Measurements from ENCODE around the gene WIPF1. TPM values are rescaled to one million over a fixed set of nuclear protein-coding genes. Genes with fewer than 3 reads are reported as not detected.
A peak's percentile ranks its signal among the peaks of the same experiment; 100 is the strongest.

The WIPF1 gene
- polyA plus RNA-seq, 1 of the 3 experiments (the other 2 are of a cell fraction): 56.7 TPM

DNA sequence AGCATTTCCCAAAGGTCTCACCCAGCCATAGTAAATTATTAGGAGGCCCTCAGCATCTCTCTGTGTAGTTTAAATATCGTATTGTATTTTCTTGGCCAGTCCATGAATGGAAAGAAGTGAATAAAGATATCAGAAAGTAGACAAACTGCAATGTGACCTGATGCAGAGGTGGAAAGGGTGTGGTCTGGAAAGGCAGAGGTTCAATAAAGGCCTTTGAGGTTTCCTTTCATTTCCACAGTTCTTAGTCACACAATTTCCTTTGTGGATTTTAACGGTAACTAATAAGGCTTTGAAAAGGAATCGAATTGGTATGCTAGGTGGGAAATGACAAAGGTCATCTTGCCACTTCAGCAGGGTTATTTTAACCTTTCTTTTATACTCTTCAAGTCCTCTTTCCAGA, 20.1 kb upstream of the WIPF1 start:
- Histone ChIP-seq H3F3A (replicated peaks; ENCODE audit: insufficient read depth) (peaks cover 25% of the 10 kb centered on the region), H3K4me3 (ENCODE audit: low read depth in 2 of 2, low read length in 1 of 2) (no peak overlapping the region), H3K9me2 (no peaks in the 10 kb centered on the region), H4K20me1 (ENCODE audit: insufficient read depth) (no peaks in the 10 kb centered on the region; the same call in 1 of the 2 replicates), H3K27me3 (ENCODE audit: insufficient read depth) (no peaks in the 10 kb centered on the region), H3K36me3 (replicated peaks in 1 of 2; ENCODE audit: control insufficient read depth in 1 of 2, insufficient read depth in 2 of 2, low read length in 1 of 2) (peaks cover 15 to 16% of the 10 kb centered on the region in 2 experiments), H3K79me2 (ENCODE audit: insufficient read depth) (peaks cover 28% of the 10 kb centered on the region), H2AFZ (ENCODE audit: low read depth) (no peak overlapping the region), H3K4me1 (ENCODE audit: control insufficient read depth in 1 of 2, insufficient read depth in 2 of 2, low read depth in 1 of 2, low read length in 1 of 2) (peaks cover 14 to 17% of the 10 kb centered on the region in 2 experiments; a peak in 3 of 4 replicates), H3K9me3 (no peaks in the 10 kb centered on the region), H3K27ac (ENCODE audit: low read depth in 2 of 2, low read length in 1 of 2) (no peak overlapping the region; a peak in 1 of 4 replicates), H3K9ac (no peak overlapping the region), H3K4me2 (no peak overlapping the region)
- POLR2A ChIA-PET: no interaction called here
- CTCF ChIA-PET: interaction anchor here (1.2 to 1.7 kb wide), 2 partner anchors 17 to 71 kb away, joined by 3 to 6 read pairs; no protein-coding TSS in a partner anchor
- TF ChIP-seq NRF1 (IDR thresholded peaks at IDR 0.05; ENCODE audit: low read depth, low read length) (no peak), FOXJ3 (CRISPR knock-in tag; IDR thresholded peaks at IDR 0.05) (no peak), RCOR1 (IDR thresholded peaks at IDR 0.05; ENCODE audit: low read length) (no peak), TAF1 (IDR thresholded peaks at IDR 0.05; ENCODE audit: borderline replicate concordance, low read depth, low read length) (no peak), YY1 (IDR thresholded peaks at IDR 0.05; ENCODE audit: low read depth) (no peak)
- TF ChIP-seq, protein P1, sequence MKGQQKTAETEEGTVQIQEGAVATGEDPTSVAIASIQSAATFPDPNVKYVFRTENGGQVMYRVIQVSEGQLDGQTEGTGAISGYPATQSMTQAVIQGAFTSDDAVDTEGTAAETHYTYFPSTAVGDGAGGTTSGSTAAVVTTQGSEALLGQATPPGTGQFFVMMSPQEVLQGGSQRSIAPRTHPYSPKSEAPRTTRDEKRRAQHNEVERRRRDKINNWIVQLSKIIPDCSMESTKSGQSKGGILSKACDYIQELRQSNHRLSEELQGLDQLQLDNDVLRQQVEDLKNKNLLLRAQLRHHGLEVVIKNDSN (IDR thresholded peaks at IDR 0.05; ENCODE audit: borderline replicate concordance, low read depth): no peak
- 96% methylated on average over 3 of the region's 3 CpGs for WGBS (ENCODE audit: low lambda C conversion rate)
- DNase-seq: no peak

DNA sequence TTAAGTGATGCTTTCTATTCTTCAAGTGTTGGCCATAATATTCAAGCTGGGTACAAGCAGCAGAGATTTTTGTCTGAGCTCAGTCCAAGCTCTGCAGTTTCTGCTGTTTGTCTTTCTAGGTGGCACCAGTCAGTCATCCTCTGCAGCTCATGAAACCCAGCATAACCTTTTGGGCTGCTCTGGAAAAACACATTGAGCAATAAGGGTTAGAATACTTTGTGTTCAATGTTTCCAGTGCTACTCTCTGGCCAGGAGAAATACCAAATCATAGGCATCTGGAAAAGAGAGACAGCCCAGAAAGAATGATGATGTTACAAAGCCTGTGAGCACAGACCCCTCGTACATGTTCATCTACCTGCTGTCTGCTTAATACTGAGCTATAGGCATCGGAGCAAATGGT, 19.5 kb upstream of the WIPF1 start:
- no peak overlapping the region for H3K4me2 ChIP-seq
- no peak overlapping the region for H3K4me3 ChIP-seq (ENCODE audit: low read depth in 2 of 2, low read length in 1 of 2)
- H2AFZ ChIP-seq (ENCODE audit: low read depth): no peak overlapping the region
- H3K9ac ChIP-seq: no peak overlapping the region
- TF ChIP-seq RXRA (IDR thresholded peaks at IDR 0.05; ENCODE audit: borderline replicate concordance, low read depth): no peak
- no peak for TF ChIP-seq GATA2 (CRISPR knock-in tag; IDR thresholded peaks at IDR 0.05)
- no peak for TF ChIP-seq FOXM1 (IDR thresholded peaks at IDR 0.05; ENCODE audit: low read depth)
- TF ChIP-seq, protein P2, sequence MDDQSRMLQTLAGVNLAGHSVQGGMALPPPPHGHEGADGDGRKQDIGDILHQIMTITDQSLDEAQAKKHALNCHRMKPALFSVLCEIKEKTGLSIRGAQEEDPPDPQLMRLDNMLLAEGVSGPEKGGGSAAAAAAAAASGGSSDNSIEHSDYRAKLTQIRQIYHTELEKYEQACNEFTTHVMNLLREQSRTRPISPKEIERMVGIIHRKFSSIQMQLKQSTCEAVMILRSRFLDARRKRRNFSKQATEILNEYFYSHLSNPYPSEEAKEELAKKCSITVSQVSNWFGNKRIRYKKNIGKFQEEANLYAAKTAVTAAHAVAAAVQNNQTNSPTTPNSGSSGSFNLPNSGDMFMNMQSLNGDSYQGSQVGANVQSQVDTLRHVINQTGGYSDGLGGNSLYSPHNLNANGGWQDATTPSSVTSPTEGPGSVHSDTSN (IDR thresholded peaks at IDR 0.05): no peak
- no peak for TF ChIP-seq NFIC (IDR thresholded peaks at IDR 0.05; ENCODE audit: borderline replicate concordance)
- POLR2A ChIA-PET: no interaction called here
- DNase-seq: no peak
- CTCF ChIA-PET: interaction anchor here (0.9 to 2.1 kb wide), 2 partner anchors 14 to 46 kb away, joined by 3 to 4 read pairs; no protein-coding TSS in a partner anchor
- no peaks in the 10 kb centered on the region for H3K9me3 ChIP-seq
- H3F3A ChIP-seq (replicated peaks; ENCODE audit: insufficient read depth): peaks cover 25% of the 10 kb centered on the region
- H3K79me2 ChIP-seq (ENCODE audit: insufficient read depth): peaks cover 31% of the 10 kb centered on the region
- 88% methylated on average over 2 of the region's 2 CpGs for WGBS (ENCODE audit: low lambda C conversion rate)
- H3K27me3 ChIP-seq (ENCODE audit: insufficient read depth): no peaks in the 10 kb centered on the region
- H3K27ac ChIP-seq (ENCODE audit: low read depth in 2 of 2, low read length in 1 of 2): peak overlapping the region in 1 of 2 experiments; percentile 77; a peak in 3 of 4 replicates
- peaks cover 14 to 15% of the 10 kb centered on the region in 2 experiments; a peak in 3 of 4 replicates for H3K4me1 ChIP-seq (ENCODE audit: control insufficient read depth in 1 of 2, insufficient read depth in 2 of 2, low read depth in 1 of 2, low read length in 1 of 2)
- no peaks in the 10 kb centered on the region; the same call in 1 of the 2 replicates for H4K20me1 ChIP-seq (ENCODE audit: insufficient read depth)
- H3K9me2 ChIP-seq: no peaks in the 10 kb centered on the region
- H3K36me3 ChIP-seq (replicated peaks in 1 of 2; ENCODE audit: control insufficient read depth in 1 of 2, insufficient read depth in 2 of 2, low read length in 1 of 2): peaks cover 16 to 19% of the 10 kb centered on the region in 2 experiments
